ENCODE measurements around the gene ZNF513. TPM values are rescaled to one million over a fixed set of nuclear protein-coding genes. Genes with fewer than 3 reads are reported as not detected.

Gene ZNF513
- polyA plus RNA-seq, 1 donor (not counting 4 experiments of a cell fraction or from before 2014, with no cell fraction given) = 8.9 TPM

- Histone ChIP-seq H4K20me1 (ENCODE audit: control insufficient read depth, extremely low read depth, insufficient read depth, low read length) (peaks cover 5% of the 10 kb centered on the region), H3K36me3 (ENCODE audit: control insufficient read depth in 2 of 2, extremely low read depth in 1 of 2, insufficient read depth in 2 of 2, low read length in 2 of 2) (peaks cover 33 to 50% of the 10 kb centered on the region in 2 experiments), H3K9me1 (ENCODE audit: control insufficient read depth, extremely low read depth, insufficient read depth, low read length) (no peaks in the 10 kb centered on the region), H3K4me1 (ENCODE audit: control insufficient read depth, extremely low read depth, insufficient read depth, low read length) (peaks cover 24% of the 10 kb centered on the region), H3K4me2 (ENCODE audit: control insufficient read depth, extremely low read depth, insufficient read depth, low read depth, low read length) (no peak overlapping the region), H3K79me2 (ENCODE audit: control insufficient read depth, insufficient read depth, low read length) (peaks cover 62% of the 10 kb centered on the region), H3K9me3 (ENCODE audit: control insufficient read depth, low read depth, low read length) (no peaks in the 10 kb centered on the region), H3K4me3 (ENCODE audit: control insufficient read depth in 2 of 3, extremely low read depth in 1 of 3, insufficient read depth in 2 of 3, low read depth in 1 of 3, low read length in 3 of 3) (no peak overlapping the region), H2AFZ (ENCODE audit: control insufficient read depth, low read length) (no peak overlapping the region), H3K27me3 (ENCODE audit: control insufficient read depth, extremely low read depth, insufficient read depth, low read length) (no peaks in the 10 kb centered on the region), H3K9ac (ENCODE audit: control insufficient read depth, extremely low read depth, insufficient read depth, low read length) (no peak overlapping the region), H3K27ac (ENCODE audit: control insufficient read depth, insufficient read depth, low read length) (no peak overlapping the region)
- TF ChIP-seq CTCF (optimal IDR thresholded peaks at IDR 0.05 in 1 of 3, IDR thresholded peaks at IDR 0.05 in 1 of 3, conservative IDR thresholded peaks at IDR 0.05 in 1 of 3; ENCODE audit: extremely low read depth in 1 of 3, insufficient read depth in 2 of 3, low read length in 3 of 3) (no peak), EZH2 (IDR thresholded peaks at IDR 0.05; ENCODE audit: low read length) (no peak)
- DNase-seq (ENCODE audit: low read depth, low spot score) = no peak
- dilution Hi-C loops (cut with MboI; ENCODE audit: extremely low pct_ligation_motif_present, low sequenced_read_pairs) = no loop called here
- no peak for FAIRE-seq
Observed at GRCh38 chr2:27373567-27373966, 7.0 kb downstream of the ZNF513 start.

GRCh38 chr2:27372937-27373336, 7.6 kb downstream of the ZNF513 start:
- H3K9ac ChIP-seq (ENCODE audit: control insufficient read depth, extremely low read depth, insufficient read depth, low read length) = no peak overlapping the region
- H3K36me3 ChIP-seq (ENCODE audit: control insufficient read depth in 2 of 2, extremely low read depth in 1 of 2, insufficient read depth in 2 of 2, low read length in 2 of 2) = peaks cover 34 to 56% of the 10 kb centered on the region in 2 experiments
- FAIRE-seq (no peak), DNase-seq (ENCODE audit: low read depth, low spot score) (no peak)
- H3K79me2 ChIP-seq (ENCODE audit: control insufficient read depth, insufficient read depth, low read length) = peaks cover 62% of the 10 kb centered on the region
- no peak overlapping the region for H2AFZ ChIP-seq (ENCODE audit: control insufficient read depth, low read length)
- dilution Hi-C loops (cut with MboI; ENCODE audit: extremely low pct_ligation_motif_present, low sequenced_read_pairs) = no loop called here
- H3K9me3 ChIP-seq (ENCODE audit: control insufficient read depth, low read depth, low read length) = no peaks in the 10 kb centered on the region
- no peak for TF ChIP-seq CTCF (optimal IDR thresholded peaks at IDR 0.05 in 1 of 3, IDR thresholded peaks at IDR 0.05 in 1 of 3, conservative IDR thresholded peaks at IDR 0.05 in 1 of 3; ENCODE audit: extremely low read depth in 1 of 3, insufficient read depth in 2 of 3, low read length in 3 of 3)
- H3K4me1 ChIP-seq (ENCODE audit: control insufficient read depth, extremely low read depth, insufficient read depth, low read length) = peaks cover 24% of the 10 kb centered on the region
- H3K4me3 ChIP-seq (ENCODE audit: control insufficient read depth in 2 of 3, extremely low read depth in 1 of 3, insufficient read depth in 2 of 3, low read depth in 1 of 3, low read length in 3 of 3) = no peak overlapping the region
- H4K20me1 ChIP-seq (ENCODE audit: control insufficient read depth, extremely low read depth, insufficient read depth, low read length) = peaks cover 5% of the 10 kb centered on the region
- H3K9me1 ChIP-seq (ENCODE audit: control insufficient read depth, extremely low read depth, insufficient read depth, low read length) = no peaks in the 10 kb centered on the region
- H3K4me2 ChIP-seq (ENCODE audit: control insufficient read depth, extremely low read depth, insufficient read depth, low read depth, low read length) = no peak overlapping the region
- H3K27me3 ChIP-seq (ENCODE audit: control insufficient read depth, extremely low read depth, insufficient read depth, low read length) = no peaks in the 10 kb centered on the region
- H3K27ac ChIP-seq (ENCODE audit: control insufficient read depth, insufficient read depth, low read length) = no peak overlapping the region

Measured in keratinocyte (primary cell).